Testis (tissue), 2 donors: ENCODE data around the gene TARBP2.

Experiments used
- CTCF ChIP-seq, 3 experiments: fragments of 450-650 bp in 2 of 3; fragments of 200-600 bp in 1 of 3; sonication (generic) in 1 of 3; IDR thresholded peaks; one replicate each; pipeline ENCODE4 v1.5.1; 2016 to 2019; ENCODE audit warnings: antibody characterized with exemption in 3 of 3, mild to moderate bottlenecking in 2 of 3, moderate library complexity in 1 of 3
- POLR2A ChIP-seq: fragments of 450-650 bp; IDR thresholded peaks from one replicate; pipeline ENCODE4 v1.6.1; 2017; ENCODE audit warnings: antibody characterized with exemption, mild to moderate bottlenecking, moderate library complexity

- TF ChIP-seq CTCF (IDR thresholded peaks at IDR 0.05) (no peak), POLR2A (no peak)
Measured at GRCh38 chr12:53539526-53539925, 38.4 kb downstream of the TARBP2 start.
